Measurements from ENCODE around the gene ANKRD52. TPM values are rescaled to one million over a fixed set of nuclear protein-coding genes. Genes with fewer than 3 reads are reported as not detected.
A peak's percentile ranks its signal among the peaks of the same experiment; 100 is the strongest.

Gene ANKRD52
- total and polyA plus RNA-seq, 12 donors, result 8.4 to 86.8 (median 28.7) TPM

- intact Hi-C loops (cut with DNase I), result loop anchor here (2.0 kb wide), 2 partner anchors 65 to 69 kb away; no protein-coding TSS in a partner anchor
- peak within 1 kb of the TSS; percentile 66 to 92 (median 76) for H3K27ac ChIP-seq
- H3K36me3 ChIP-seq (replicated peaks in 1 of 2), result peaks cover 0 to 19% of the 10 kb centered on the region in 2 donors
- H3K9me3 ChIP-seq (replicated peaks in 1 of 3), result no peaks in the 10 kb centered on the region
- peak within 1 kb of the TSS in 3 of 4 donors; percentile 61 to 88 (median 86) for H3K4me3 ChIP-seq
- DNase-seq, result peak; percentile 86 to 93 (median 90)
- peaks cover 16 to 25% of the 10 kb centered on the region in 2 donors for H3K4me1 ChIP-seq (replicated peaks in 1 of 2)
- no peaks in the 10 kb centered on the region for H3K27me3 ChIP-seq
- TF ChIP-seq POLR2A (IDR thresholded peaks at IDR 0.05) (peak in 1 of 2 donors; percentile 60), CTCF (IDR thresholded peaks at IDR 0.05) (peak; percentile 43 to 91 (median 68))
- WGBS, 4 donors, result 0 to 1% (median 0%) methylated on average over 8 to 92 of the region's 93 CpGs
Measured at GRCh38 chr12:56189099-56189917, 68.9 kb downstream of the ANKRD52 start, which contains the start of gene SMARCC2. Gene SMARCC2, minus strand, starts transcription at chr12:56189483. Its CDS starts 22 bp downstream, at chr12:56189461.

- TF ChIP-seq CTCF (IDR thresholded peaks at IDR 0.05), result no peak
- TF ChIP-seq POLR2A (IDR thresholded peaks at IDR 0.05), result no peak
- H3K9me3 ChIP-seq (replicated peaks in 1 of 3), result no peaks in the 10 kb centered on the region
- H3K27me3 ChIP-seq, result no peaks in the 10 kb centered on the region
- peak overlapping the region in 4 of 5 donors; percentile 40 to 92 (median 74) for H3K27ac ChIP-seq
- intact Hi-C loops (cut with DNase I), result loop anchor here (2.0 kb wide), 2 partner anchors 64 to 68 kb away; no protein-coding TSS in a partner anchor
- DNase-seq, result no peak
- H3K36me3 ChIP-seq (replicated peaks in 1 of 2), result peaks cover 0 to 25% of the 10 kb centered on the region in 2 donors
- 2 to 6% (median 3%) methylated on average over 4 to 17 of the region's 17 CpGs for WGBS, 4 donors
- peaks cover 16 to 25% of the 10 kb centered on the region in 2 donors for H3K4me1 ChIP-seq (replicated peaks in 1 of 2)
- H3K4me3 ChIP-seq, result peak overlapping the region in 3 of 4 donors; percentile 36 to 88 (median 61)
Measured at GRCh38 chr12:56188778-56189098, 69.4 kb downstream of the ANKRD52 start.

- Histone ChIP-seq H3K9me3 (replicated peaks in 1 of 3) (no peaks in the 10 kb centered on the region), H3K36me3 (replicated peaks in 1 of 2) (peaks cover 0 to 30% of the 10 kb centered on the region in 2 donors), H3K4me1 (replicated peaks in 1 of 2) (peaks cover 16 to 25% of the 10 kb centered on the region in 2 donors), H3K27me3 (no peaks in the 10 kb centered on the region), H3K4me3 (peak overlapping the region in 3 of 4 donors; percentile 36 to 88 (median 61)), H3K27ac (peak overlapping the region in 3 of 5 donors; percentile 74 to 92 (median 74))
- WGBS, 4 donors, result 8 to 12% (median 9%) methylated on average over 10 of the region's 10 CpGs
- TF ChIP-seq POLR2A (IDR thresholded peaks at IDR 0.05) (no peak), CTCF (IDR thresholded peaks at IDR 0.05) (no peak)
- DNase-seq, result no peak
- intact Hi-C loops (cut with DNase I), result loop anchor here (2.0 kb wide), 2 partner anchors 63 to 67 kb away; no protein-coding TSS in a partner anchor
Measured at GRCh38 chr12:56188131-56188777, 69.9 kb downstream of the ANKRD52 start.

Other genes starting within 250 kb of the ANKRD52 start
- 10 to 100 TPM in 6 of 9 donors, 1 to 10 TPM in 3; 6.0 to 34.0 (median 13.3) TPM for gene IKZF4, start 237.3 kb downstream of the ANKRD52 start, total RNA-seq
- gene IKZF4, start 237.3 kb downstream of the ANKRD52 start, polyA plus RNA-seq, result 10 to 100 TPM in 1 of 3 donors, 1 to 10 TPM in 2; 5.7 to 10.3 (median 6.4) TPM
- 1,000 to 10,000 TPM in 3 of 9 donors, 100 to 1,000 TPM in 3, 10 to 100 TPM in 3; 76.7 to 2,374 (median 441) TPM for gene RPS26, start 216.5 kb downstream of the ANKRD52 start, total RNA-seq
- gene RPS26, start 216.5 kb downstream of the ANKRD52 start, polyA plus RNA-seq, result 1,000 to 10,000 TPM; 1,149 to 1,897 (median 1,249) TPM
- 10 to 100 TPM in 1 of 9 donors, 1 to 10 TPM in 8; 1.3 to 25.7 (median 1.6) TPM for gene ERBB3, start 178.2 kb downstream of the ANKRD52 start, total RNA-seq
- 1 to 10 TPM; 1.9 to 5.0 (median 2.6) TPM for gene ERBB3, start 178.2 kb downstream of the ANKRD52 start, polyA plus RNA-seq
- 100 to 1,000 TPM in 5 of 9 donors, 10 to 100 TPM in 4; 64.1 to 129 (median 106) TPM for gene PA2G4, start 153.8 kb downstream of the ANKRD52 start, total RNA-seq
- gene PA2G4, start 153.8 kb downstream of the ANKRD52 start, polyA plus RNA-seq, result 100 to 1,000 TPM in 2 of 3 donors, 10 to 100 TPM in 1; 83.3 to 252 (median 106) TPM
- gene RPL41, start 141.8 kb downstream of the ANKRD52 start, total RNA-seq, result 1,000 to 10,000 TPM; 1,635 to 5,801 (median 3,259) TPM
- 1,000 to 10,000 TPM; 2,153 to 6,204 (median 2,446) TPM for gene RPL41, start 141.8 kb downstream of the ANKRD52 start, polyA plus RNA-seq
- gene ZC3H10, start 140.1 kb downstream of the ANKRD52 start, total RNA-seq, result 10 to 100 TPM in 3 of 9 donors, 1 to 10 TPM in 6; 4.3 to 15.0 (median 8.4) TPM
- gene ZC3H10, start 140.1 kb downstream of the ANKRD52 start, polyA plus RNA-seq, result 1 to 10 TPM; 2.2 to 5.5 (median 5.0) TPM
- gene ESYT1, start 130.1 kb downstream of the ANKRD52 start, total RNA-seq, result 100 to 1,000 TPM in 7 of 9 donors, 10 to 100 TPM in 2; 26.3 to 156 (median 125) TPM
- gene ESYT1, start 130.1 kb downstream of the ANKRD52 start, polyA plus RNA-seq, result 100 to 1,000 TPM in 1 of 3 donors, 10 to 100 TPM in 2; 27.2 to 103 (median 35.4) TPM
- 10 to 100 TPM; 28.0 to 89.3 (median 66.8) TPM for gene MYL6B, start 105.8 kb downstream of the ANKRD52 start, total RNA-seq
- 100 to 1,000 TPM in 2 of 3 donors, 10 to 100 TPM in 1; 33.4 to 129 (median 118) TPM for gene MYL6B, start 105.8 kb downstream of the ANKRD52 start, polyA plus RNA-seq
- 1,000 to 10,000 TPM; 1,276 to 2,410 (median 1,576) TPM for gene MYL6, start 100.0 kb downstream of the ANKRD52 start, total RNA-seq
- 1,000 to 10,000 TPM; 1,464 to 3,646 (median 1,841) TPM for gene MYL6, start 100.0 kb downstream of the ANKRD52 start, polyA plus RNA-seq
- gene SMARCC2, start 68.9 kb downstream of the ANKRD52 start, total RNA-seq, result 100 to 1,000 TPM in 1 of 9 donors, 10 to 100 TPM in 8; 36.3 to 102 (median 64.0) TPM
- gene SMARCC2, start 68.9 kb downstream of the ANKRD52 start, polyA plus RNA-seq, result 10 to 100 TPM; 22.8 to 75.1 (median 46.6) TPM
- 10 to 100 TPM; 42.4 to 90.6 (median 64.1) TPM for gene RNF41, start 36.5 kb downstream of the ANKRD52 start, total RNA-seq
- gene RNF41, start 36.5 kb downstream of the ANKRD52 start, polyA plus RNA-seq, result 10 to 100 TPM; 13.0 to 44.0 (median 13.5) TPM
- gene NABP2, start 34.0 kb downstream of the ANKRD52 start, total RNA-seq, result 10 to 100 TPM; 23.8 to 55.4 (median 48.4) TPM
- gene NABP2, start 34.0 kb downstream of the ANKRD52 start, polyA plus RNA-seq, result 10 to 100 TPM; 24.6 to 48.3 (median 39.7) TPM
- under 1 TPM in 3 of 9 donors, not detected in 6; 0.50 to 0.83 (median 0.65) TPM for gene SLC39A5, start 28.3 kb downstream of the ANKRD52 start, total RNA-seq
- 1 to 10 TPM in 1 of 3 donors, under 1 TPM in 1, not detected in 1; 0.54 to 2.0 TPM for gene SLC39A5, start 28.3 kb downstream of the ANKRD52 start, polyA plus RNA-seq
- 10 to 100 TPM; 24.2 to 65.1 (median 33.7) TPM for gene COQ10A, start 8.6 kb upstream of the ANKRD52 start, total RNA-seq
- gene COQ10A, start 8.6 kb upstream of the ANKRD52 start, polyA plus RNA-seq, result 10 to 100 TPM; 25.2 to 47.6 (median 36.7) TPM
- gene CS, start 41.9 kb upstream of the ANKRD52 start, total RNA-seq, result 100 to 1,000 TPM; 143 to 417 (median 265) TPM
- 100 to 1,000 TPM in 1 of 3 donors, 10 to 100 TPM in 2; 64.6 to 404 (median 73.1) TPM for gene CS, start 41.9 kb upstream of the ANKRD52 start, polyA plus RNA-seq
- 100 to 1,000 TPM; 103 to 163 (median 146) TPM for gene CNPY2, start 57.6 kb upstream of the ANKRD52 start, total RNA-seq
- 100 to 1,000 TPM; 138 to 192 (median 179) TPM for gene CNPY2, start 57.6 kb upstream of the ANKRD52 start, polyA plus RNA-seq
- gene PAN2, start 75.6 kb upstream of the ANKRD52 start, total RNA-seq, result 100 to 1,000 TPM in 1 of 9 donors, 10 to 100 TPM in 8; 19.6 to 124 (median 61.6) TPM
- 100 to 1,000 TPM in 2 of 3 donors, 10 to 100 TPM in 1; 40.8 to 111 (median 102) TPM for gene PAN2, start 75.6 kb upstream of the ANKRD52 start, polyA plus RNA-seq
- under 1 TPM in 4 of 9 donors, not detected in 5; 0.29 to 0.67 (median 0.62) TPM for gene IL23A, start 80.5 kb upstream of the ANKRD52 start, total RNA-seq
- gene IL23A, start 80.5 kb upstream of the ANKRD52 start, polyA plus RNA-seq, result 1 to 10 TPM in 1 of 3 donors, under 1 TPM in 2; 0.55 to 1.3 (median 0.64) TPM
- 100 to 1,000 TPM in 5 of 9 donors, 10 to 100 TPM in 4; 74.2 to 197 (median 101) TPM for gene STAT2, start 101.7 kb upstream of the ANKRD52 start, total RNA-seq
- 100 to 1,000 TPM in 1 of 3 donors, 10 to 100 TPM in 2; 45.3 to 120 (median 47.3) TPM for gene STAT2, start 101.7 kb upstream of the ANKRD52 start, polyA plus RNA-seq
- not detected for gene APOF, start 104.5 kb upstream of the ANKRD52 start, total RNA-seq
- under 1 TPM in 1 of 3 donors, not detected in 2; 0.24 TPM for gene APOF, start 104.5 kb upstream of the ANKRD52 start, polyA plus RNA-seq
- gene TIMELESS, start 191.0 kb upstream of the ANKRD52 start, total RNA-seq, result 1 to 10 TPM; 5.9 to 9.3 (median 7.3) TPM
- gene TIMELESS, start 191.0 kb upstream of the ANKRD52 start, polyA plus RNA-seq, result 1 to 10 TPM; 4.6 to 5.6 (median 5.3) TPM
- 1 to 10 TPM in 1 of 9 donors, under 1 TPM in 3, not detected in 5; 0.32 to 1.6 (median 0.39) TPM for gene MIP, start 196.3 kb upstream of the ANKRD52 start, total RNA-seq
- under 1 TPM; 0.08 to 0.24 (median 0.17) TPM for gene MIP, start 196.3 kb upstream of the ANKRD52 start, polyA plus RNA-seq
- gene SPRYD4, start 210.2 kb upstream of the ANKRD52 start, total RNA-seq, result 1 to 10 TPM; 2.8 to 6.5 (median 5.3) TPM
- 1 to 10 TPM; 2.5 to 5.6 (median 3.2) TPM for gene SPRYD4, start 210.2 kb upstream of the ANKRD52 start, polyA plus RNA-seq
- gene GLS2, start 229.8 kb upstream of the ANKRD52 start, total RNA-seq, result 1 to 10 TPM in 5 of 9 donors, under 1 TPM in 3, not detected in 1; 0.17 to 3.3 (median 1.1) TPM
- gene GLS2, start 229.8 kb upstream of the ANKRD52 start, polyA plus RNA-seq, result 1 to 10 TPM; 1.5 to 5.3 (median 1.6) TPM